ENCODE results near the gene ZNF274.
"Not testable (repeated sequence)": the region's sequence is repeated elsewhere in the genome, so short reads cannot be mapped to it uniquely, and the experiment has no call there.

The ZNF274 gene

GRCh38 chr19:58182989-58183816 lies at the start of gene ZNF274:
Gene ZNF274, plus strand, starts transcription at chr19:58183061. Its CDS starts 905 bp downstream, at chr19:58183966.
- DNase-seq (ENCODE audit: low spot score) = peak; percentile 95

- DNase-seq (ENCODE audit: low spot score) = no peak
These were observed 48.6 kb upstream of the ZNF274 start for GRCh38 chr19:58134244-58134643.

- no peak for DNase-seq (ENCODE audit: low spot score)
These were observed 37.0 kb upstream of the ZNF274 start for GRCh38 chr19:58145849-58146248.

DNA sequence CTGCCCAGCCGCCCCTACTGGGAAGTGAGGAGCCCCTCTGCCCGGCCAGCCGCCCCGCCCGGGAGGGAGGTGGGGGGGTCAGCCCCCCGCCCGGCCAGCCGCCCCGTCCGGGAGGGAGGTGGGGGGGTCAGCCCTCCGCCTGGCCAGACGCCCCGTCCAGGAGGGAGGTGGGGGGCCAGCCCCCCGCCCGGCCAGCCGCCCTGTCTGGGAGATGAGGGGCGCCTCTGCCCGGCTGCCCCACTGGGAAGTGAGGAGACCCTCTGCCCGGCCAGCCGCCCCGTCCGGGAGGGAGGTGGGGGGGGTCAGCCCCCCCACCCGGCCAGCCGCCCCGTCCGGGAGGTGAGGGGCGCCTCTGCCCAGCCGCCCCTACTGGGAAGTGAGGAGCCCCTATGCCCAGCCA lies 35.4 kb upstream of the ZNF274 start:
- not testable (repeated sequence) for DNase-seq (ENCODE audit: low spot score)

DNA sequence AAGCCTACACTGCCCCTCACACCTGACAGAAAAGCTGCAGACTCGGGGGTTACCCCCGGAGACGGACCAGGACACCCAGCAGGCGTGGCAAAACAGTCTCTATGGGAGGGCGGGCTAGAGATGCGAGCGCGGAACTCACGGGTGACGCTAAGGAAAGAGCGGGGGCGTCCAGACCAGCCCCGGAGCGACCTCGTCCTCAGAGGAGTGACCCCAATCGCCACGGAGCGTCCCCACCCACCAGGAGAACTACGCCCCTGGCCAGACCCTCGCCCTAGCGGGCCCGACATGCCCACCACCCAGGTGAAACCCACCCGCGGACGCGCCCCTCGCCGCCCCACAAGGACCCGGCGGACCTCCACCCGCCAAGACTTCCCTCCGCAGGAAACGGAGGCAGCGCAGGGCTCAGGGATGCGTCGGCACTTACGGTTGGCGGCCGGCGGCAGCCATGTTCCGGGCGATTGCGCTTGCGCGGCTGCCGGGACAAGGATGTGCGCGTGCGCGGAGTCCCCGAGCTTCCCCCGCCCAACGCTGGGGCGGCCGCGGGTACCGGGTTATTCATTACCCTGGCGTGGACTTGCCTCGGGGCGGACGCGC lies 32.4 kb upstream of the ZNF274 start, which contains the start of gene ZNF329:
ZNF329 (minus strand) TSS at position 462 of the 594 bp plus-strand sequence. CDS start 21,286 bp downstream, outside the sequence.
- DNase-seq (ENCODE audit: low spot score) = peak; percentile 93

DNA sequence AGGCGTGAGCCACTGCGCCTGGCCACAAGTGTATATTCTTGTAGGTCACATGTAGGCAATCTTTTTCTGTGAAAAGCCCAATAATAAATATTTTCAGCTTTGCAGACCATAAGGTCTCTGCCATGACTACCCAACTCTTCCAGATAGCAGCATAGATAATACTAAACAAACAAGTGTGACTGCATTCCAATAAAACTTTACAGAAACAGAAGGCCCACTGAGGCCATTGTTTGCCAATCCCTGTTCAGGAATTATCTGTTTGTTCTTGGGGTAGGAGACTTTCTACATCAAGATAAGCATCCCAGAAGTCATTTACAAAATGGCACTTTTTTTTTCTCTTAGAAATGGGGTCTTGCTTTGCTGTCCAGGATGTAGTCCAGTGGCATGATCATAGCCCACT lies 29.5 kb upstream of the ZNF274 start:
- DNase-seq (ENCODE audit: low spot score) = no peak

GRCh38 chr19:58154287-58154678 lies 28.6 kb upstream of the ZNF274 start:
- no peak for DNase-seq (ENCODE audit: low spot score)

DNA sequence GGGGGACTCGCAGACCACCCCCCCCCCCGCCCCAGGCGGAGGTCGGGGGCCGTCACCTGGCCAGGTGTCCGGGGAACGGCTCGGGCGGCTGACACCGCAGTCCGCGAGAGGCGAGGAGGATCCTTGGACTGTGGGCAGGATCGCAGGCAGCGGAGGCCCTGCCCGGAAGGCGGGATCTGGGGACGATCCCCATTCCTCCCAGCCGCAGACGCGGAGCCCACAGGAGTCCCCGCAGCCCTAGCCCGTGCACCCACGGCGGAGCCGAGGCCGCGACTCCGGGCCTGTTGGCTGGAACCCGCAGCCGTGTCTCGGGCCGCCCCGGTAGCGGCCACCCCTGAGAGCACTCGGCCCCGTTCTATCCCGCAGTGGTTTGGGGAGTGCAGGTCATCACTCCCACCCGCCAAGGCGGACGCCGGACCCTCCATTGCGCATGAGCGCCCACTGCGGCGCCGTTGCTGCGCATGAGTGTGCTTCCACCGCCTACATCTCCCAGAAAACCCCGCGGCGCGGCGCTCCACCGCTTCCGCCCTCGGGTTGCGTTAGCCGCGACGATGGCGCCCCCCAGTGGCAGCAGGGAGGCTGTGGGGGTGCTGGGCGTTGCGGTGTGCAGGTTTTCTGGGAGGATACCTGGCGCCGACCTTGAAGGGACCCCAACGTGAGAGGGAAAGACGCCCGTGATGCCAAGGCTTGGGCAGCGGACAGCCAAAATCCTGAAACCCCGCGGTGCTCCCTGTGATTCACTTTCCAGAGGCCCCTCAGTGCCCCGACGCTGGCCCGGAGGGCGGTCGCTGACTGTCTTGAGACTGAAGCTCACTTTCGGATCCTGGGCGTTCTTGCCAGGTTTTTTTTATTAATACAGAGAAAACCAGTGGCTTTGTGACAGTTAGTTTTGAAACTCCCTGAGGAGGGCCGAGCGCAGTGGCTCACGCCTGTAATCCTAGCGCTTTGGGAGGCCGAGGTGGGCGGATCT lies 27.9 kb upstream of the ZNF274 start:
- DNase-seq (ENCODE audit: low spot score) = peak; percentile 99

DNA sequence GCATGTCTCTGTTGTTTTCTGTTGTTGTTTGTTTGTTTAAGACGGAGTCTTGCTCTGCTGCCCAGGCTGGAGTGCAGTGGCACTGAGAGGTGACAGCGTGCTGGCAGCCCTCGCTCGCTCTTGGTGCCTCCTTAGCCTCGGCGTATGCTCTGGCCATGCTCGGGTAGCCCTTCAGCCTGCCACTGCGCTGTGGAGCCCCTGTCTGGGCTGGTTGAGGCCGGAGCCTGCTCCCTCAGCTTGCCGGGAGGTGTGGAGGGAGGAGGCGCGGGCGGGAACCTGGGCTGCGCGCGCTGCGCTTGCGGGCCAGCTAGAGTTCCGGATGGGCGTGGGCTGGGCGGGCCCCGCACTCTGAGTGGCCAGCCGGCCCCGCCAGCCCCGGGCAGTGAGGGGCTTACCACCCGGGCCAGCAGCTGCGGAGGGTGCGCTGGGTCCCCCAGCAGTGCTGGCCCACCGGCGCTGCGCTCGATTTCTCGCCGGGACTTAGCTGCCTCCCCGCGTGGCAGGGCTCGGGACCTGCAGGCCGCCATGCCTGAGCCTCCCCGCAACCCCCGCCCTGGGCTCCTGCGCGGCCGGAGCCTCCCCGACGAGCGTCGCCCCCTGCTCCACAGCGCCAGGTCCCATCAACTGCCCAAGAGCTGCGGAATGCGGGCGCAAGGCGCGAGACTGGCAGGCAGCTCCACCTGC lies 25.7 kb upstream of the ZNF274 start:
- DNase-seq (ENCODE audit: low spot score) = no peak

DNA sequence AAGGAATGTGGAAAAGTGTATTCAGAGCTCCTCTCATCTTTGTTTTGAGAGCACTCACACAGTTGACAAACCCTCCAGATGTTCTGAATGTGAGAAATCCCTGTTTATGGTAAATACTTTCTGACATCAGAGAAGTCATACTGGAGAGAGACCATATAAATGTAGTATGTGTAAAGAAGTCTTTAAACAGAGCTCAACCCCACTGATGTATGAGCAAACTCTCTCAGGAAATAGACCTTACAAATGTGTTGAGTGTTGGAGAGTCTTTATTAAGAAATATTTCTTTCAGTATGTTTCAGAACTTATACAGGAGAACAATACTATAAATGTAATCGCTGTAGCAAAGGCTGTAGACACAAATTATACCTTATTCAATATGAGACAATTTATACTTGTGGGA lies 16.6 kb upstream of the ZNF274 start:
- DNase-seq (ENCODE audit: low spot score) = no peak

GRCh38 chr19:58166708-58167280 lies 16.1 kb upstream of the ZNF274 start:
- no peak for DNase-seq (ENCODE audit: low spot score)

GRCh38 chr19:58170860-58171259 lies 12.0 kb upstream of the ZNF274 start:
- no peak for DNase-seq (ENCODE audit: low spot score)

DNA sequence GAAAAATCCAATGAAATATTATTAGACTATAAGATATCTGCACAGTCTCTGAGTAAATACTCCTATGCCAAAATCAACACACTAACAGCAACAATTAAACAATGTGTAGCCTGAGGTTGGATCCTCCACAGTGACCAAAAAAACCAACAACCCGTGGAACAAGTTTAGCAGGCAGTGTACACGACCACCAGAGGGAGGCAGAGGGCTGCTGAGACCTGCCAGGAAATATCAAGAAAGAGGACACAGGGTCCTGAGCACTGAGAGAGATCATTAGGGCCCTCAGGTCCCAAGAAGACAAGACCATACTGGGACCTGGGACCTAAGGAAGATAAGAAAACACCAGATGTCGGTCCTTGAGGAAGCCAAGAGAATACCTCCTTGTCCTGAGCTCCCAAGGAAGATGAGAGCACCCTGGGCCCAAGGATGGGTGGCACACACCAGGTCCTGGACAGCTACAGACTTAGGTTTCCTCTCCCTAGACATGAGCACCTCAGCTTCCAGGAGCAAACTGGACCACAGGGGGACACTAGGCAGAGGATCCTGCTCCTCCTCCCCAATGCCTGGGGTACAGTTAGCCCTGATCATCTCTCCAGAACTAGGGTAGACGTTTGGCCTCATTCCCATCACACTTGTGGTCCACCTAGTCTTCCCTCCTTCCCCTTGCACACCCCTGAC lies 822 bp upstream of the ZNF274 start:
- no peak for DNase-seq (ENCODE audit: low spot score)

DNA sequence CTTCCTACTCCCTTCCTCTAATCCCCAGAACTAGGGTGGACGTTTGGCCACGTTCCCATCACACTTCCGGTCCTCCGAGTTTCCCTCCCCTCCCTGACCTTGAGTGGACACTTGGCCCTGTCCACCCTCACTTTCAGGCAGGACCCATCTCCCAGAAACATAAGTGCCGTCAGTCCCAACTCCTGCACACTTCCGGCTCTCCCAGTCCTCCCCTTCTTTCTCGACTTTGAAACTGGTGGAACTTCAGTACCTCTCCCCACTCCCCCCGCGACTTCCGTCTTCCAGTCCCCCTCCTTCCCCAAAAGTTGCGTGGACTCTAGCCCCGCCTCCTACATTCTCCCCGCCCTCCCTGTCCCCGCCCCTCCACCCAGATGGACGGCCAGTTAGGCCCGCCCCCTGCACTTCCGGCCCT lies 278 bp upstream of the ZNF274 start:
- no peak for DNase-seq (ENCODE audit: low spot score)

- no peak for DNase-seq (ENCODE audit: low spot score)
These were observed 955 bp downstream of the ZNF274 start for GRCh38 chr19:58183817-58184215.

DNA sequence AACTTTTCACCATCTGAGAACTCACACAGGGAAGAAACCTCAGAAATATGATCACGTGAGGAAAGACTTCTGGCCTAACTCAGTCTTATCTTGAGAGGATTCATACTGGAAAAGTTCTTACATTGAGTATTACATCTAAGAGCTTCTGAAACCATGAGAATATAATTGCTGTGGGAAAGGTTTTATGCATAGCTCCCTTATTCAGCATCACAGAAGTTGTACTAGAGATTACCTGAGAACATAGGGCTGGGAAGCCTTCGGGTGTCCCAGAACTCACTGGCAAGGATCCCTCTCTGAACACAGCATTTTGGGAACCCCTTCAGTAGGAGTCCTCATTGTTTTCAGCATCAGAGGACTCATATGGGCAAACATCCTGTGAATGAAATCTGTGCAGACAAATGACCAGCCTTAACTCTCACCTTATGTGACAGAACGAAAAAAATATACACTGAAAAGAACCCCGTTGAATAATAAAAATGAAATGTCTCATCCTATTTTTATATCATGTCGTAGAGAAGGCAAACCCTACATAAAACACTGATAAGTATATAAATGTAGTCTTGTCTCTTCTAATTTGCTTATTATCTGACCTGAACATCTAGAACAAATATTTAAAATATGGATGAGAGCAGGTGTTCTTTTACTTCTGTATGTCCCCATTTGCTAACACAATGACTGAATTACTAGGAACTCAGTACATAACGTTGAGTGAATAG lies 14.2 kb downstream of the ZNF274 start:
- DNase-seq (ENCODE audit: low spot score) = no peak

- no peak for DNase-seq (ENCODE audit: low spot score)
These were observed 21.1 kb downstream of the ZNF274 start for GRCh38 chr19:58203814-58204475.

- no peak for DNase-seq (ENCODE audit: low spot score)
These were observed 21.7 kb downstream of the ZNF274 start for GRCh38 chr19:58204566-58204965.

DNA sequence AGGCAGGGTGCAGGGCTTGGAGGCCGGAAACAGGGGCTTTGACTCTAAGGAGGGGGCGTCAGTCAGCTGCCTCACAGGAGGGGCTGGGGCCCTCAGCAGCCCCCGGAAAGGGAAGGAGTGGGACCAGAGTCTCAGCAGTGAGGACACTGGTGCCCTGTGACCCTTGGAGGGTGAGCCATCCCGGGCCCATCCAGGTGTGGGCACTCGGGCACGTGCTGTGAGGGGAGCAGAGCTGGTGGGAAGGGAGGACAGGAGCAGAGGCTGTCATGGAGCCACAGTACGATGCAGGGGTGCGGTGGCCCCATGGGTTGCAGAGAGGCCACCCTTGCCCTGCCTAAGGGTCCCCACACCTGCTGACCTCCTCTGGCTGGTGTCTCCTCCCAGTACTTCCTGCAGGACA lies 26.7 kb downstream of the ZNF274 start:
- DNase-seq (ENCODE audit: low spot score) = no peak
